ENCODE results near the gene ZNF385A.
A peak's percentile ranks its signal among the peaks of the same experiment; 100 is the strongest.

Gene ZNF385A

GRCh38 chr12:54372113-54372806 is 12.3 kb downstream of the ZNF385A start:
- Histone ChIP-seq H3K4me1 (ENCODE audit: insufficient read depth, low read length) (peaks cover 19% of the 10 kb centered on the region), H3K27ac (ENCODE audit: low read length) (no peak overlapping the region), H2AFZ (ENCODE audit: low read depth, low read length) (no peak overlapping the region), H3K4me3 (ENCODE audit: low read depth in 1 of 2, low read length in 2 of 2) (no peak overlapping the region), H4K20me1 (ENCODE audit: insufficient read depth, low read length) (no peaks in the 10 kb centered on the region), H3K79me2 (ENCODE audit: insufficient read depth, low read length) (no peaks in the 10 kb centered on the region), H3K9ac (ENCODE audit: low read depth, low read length) (no peak overlapping the region), H3K4me2 (ENCODE audit: insufficient read depth, low read length) (no peak overlapping the region), H3K27me3 (ENCODE audit: insufficient read depth, low read length, poor library complexity) (no peaks in the 10 kb centered on the region), H3K36me3 (ENCODE audit: insufficient read depth, low read length) (no peaks in the 10 kb centered on the region), H3K9me3 (ENCODE audit: insufficient read depth, low read length, severe bottlenecking) (no peaks in the 10 kb centered on the region)
- TF ChIP-seq EZH2 (IDR thresholded peaks at IDR 0.05; ENCODE audit: borderline replicate concordance, low read depth, low read length, severe bottlenecking) (no peak), CTCF (IDR thresholded peaks at IDR 0.05; ENCODE audit: borderline replicate concordance, extremely low read depth, low read length, poor library complexity, severe bottlenecking) (no peak)
- DNase-seq (no peak), ATAC-seq (ENCODE audit: insufficient read depth, low read depth) (no peak)

- no peaks in the 10 kb centered on the region for H3K9me3 ChIP-seq (ENCODE audit: insufficient read depth, low read length, severe bottlenecking)
- DNase-seq (peak; percentile 42), ATAC-seq (ENCODE audit: insufficient read depth, low read depth) (no peak)
- no peak overlapping the region for H3K4me3 ChIP-seq (ENCODE audit: low read depth in 1 of 2, low read length in 2 of 2)
- H4K20me1 ChIP-seq (ENCODE audit: insufficient read depth, low read length) = no peaks in the 10 kb centered on the region
- H2AFZ ChIP-seq (ENCODE audit: low read depth, low read length) = no peak overlapping the region
- H3K79me2 ChIP-seq (ENCODE audit: insufficient read depth, low read length) = no peaks in the 10 kb centered on the region
- TF ChIP-seq CTCF (IDR thresholded peaks at IDR 0.05; ENCODE audit: borderline replicate concordance, extremely low read depth, low read length, poor library complexity, severe bottlenecking) (no peak), EZH2 (IDR thresholded peaks at IDR 0.05; ENCODE audit: borderline replicate concordance, low read depth, low read length, severe bottlenecking) (no peak)
- H3K27me3 ChIP-seq (ENCODE audit: insufficient read depth, low read length, poor library complexity) = no peaks in the 10 kb centered on the region
- no peak overlapping the region for H3K9ac ChIP-seq (ENCODE audit: low read depth, low read length)
- H3K27ac ChIP-seq (ENCODE audit: low read length) = no peak overlapping the region
- H3K4me2 ChIP-seq (ENCODE audit: insufficient read depth, low read length) = no peak overlapping the region
- no peaks in the 10 kb centered on the region for H3K36me3 ChIP-seq (ENCODE audit: insufficient read depth, low read length)
- peaks cover 19% of the 10 kb centered on the region for H3K4me1 ChIP-seq (ENCODE audit: insufficient read depth, low read length)
These were observed 13.0 kb downstream of the ZNF385A start for GRCh38 chr12:54371328-54372112.

- H3K4me2 ChIP-seq (ENCODE audit: insufficient read depth, low read length) = no peak overlapping the region
- no peak overlapping the region for H3K27ac ChIP-seq (ENCODE audit: low read length)
- no peaks in the 10 kb centered on the region for H3K9me3 ChIP-seq (ENCODE audit: insufficient read depth, low read length, severe bottlenecking)
- no peak overlapping the region for H3K4me3 ChIP-seq (ENCODE audit: low read depth in 1 of 2, low read length in 2 of 2)
- H2AFZ ChIP-seq (ENCODE audit: low read depth, low read length) = no peak overlapping the region
- no peak for TF ChIP-seq CTCF (IDR thresholded peaks at IDR 0.05; ENCODE audit: borderline replicate concordance, extremely low read depth, low read length, poor library complexity, severe bottlenecking)
- TF ChIP-seq EZH2 (IDR thresholded peaks at IDR 0.05; ENCODE audit: borderline replicate concordance, low read depth, low read length, severe bottlenecking) = no peak
- no peaks in the 10 kb centered on the region for H3K36me3 ChIP-seq (ENCODE audit: insufficient read depth, low read length)
- DNase-seq (no peak), ATAC-seq (ENCODE audit: insufficient read depth, low read depth) (no peak)
- H3K4me1 ChIP-seq (ENCODE audit: insufficient read depth, low read length) = peaks cover 19% of the 10 kb centered on the region
- H3K27me3 ChIP-seq (ENCODE audit: insufficient read depth, low read length, poor library complexity) = no peaks in the 10 kb centered on the region
- H3K79me2 ChIP-seq (ENCODE audit: insufficient read depth, low read length) = no peaks in the 10 kb centered on the region
- no peaks in the 10 kb centered on the region for H4K20me1 ChIP-seq (ENCODE audit: insufficient read depth, low read length)
- no peak overlapping the region for H3K9ac ChIP-seq (ENCODE audit: low read depth, low read length)
These were observed 14.3 kb downstream of the ZNF385A start for GRCh38 chr12:54370171-54370730.

All from DND-41 (cell line).